ENCODE data around the gene MED29.

Gene MED29

GRCh38 chr19:39430675-39431593, 39.8 kb downstream of the MED29 start:
- peak; percentile 20 for DNase-seq (ENCODE audit: low read depth)

GRCh38 chr19:39432677-39433025, 41.5 kb downstream of the MED29 start:
- no peak for DNase-seq (ENCODE audit: low read depth)

- DNase-seq (ENCODE audit: low read depth): no peak
Observed at GRCh38 chr19:39433480-39434079, 42.4 kb downstream of the MED29 start.

GRCh38 chr19:39434123-39435076, 43.2 kb downstream of the MED29 start:
- DNase-seq (ENCODE audit: low read depth): no peak

- DNase-seq (ENCODE audit: low read depth): peak; percentile 99
Observed at GRCh38 chr19:39435499-39436349, 44.5 kb downstream of the MED29 start, which contains the start of gene RPS16. RPS16 (minus strand) TSS chr19:39435949; CDS start chr19:39435895, 54 bp downstream.

- DNase-seq (ENCODE audit: low read depth): no peak
Observed at GRCh38 chr19:39436350-39436716, 45.2 kb downstream of the MED29 start.

- DNase-seq (ENCODE audit: low read depth): no peak
Observed at GRCh38 chr19:39438270-39438934, 47.2 kb downstream of the MED29 start.

- no peak for DNase-seq (ENCODE audit: low read depth)
Observed at GRCh38 chr19:39444598-39445195, 53.5 kb downstream of the MED29 start.

GRCh38 chr19:39445196-39446111, 54.3 kb downstream of the MED29 start, which contains the start of gene SUPT5H:
SUPT5H (plus strand) TSS chr19:39445582; CDS start chr19:39445891, 309 bp downstream.
- DNase-seq (ENCODE audit: low read depth): peak; percentile 92

GRCh38 chr19:39446365-39447084, 55.3 kb downstream of the MED29 start:
- DNase-seq (ENCODE audit: low read depth): no peak

GRCh38 chr19:39448271-39448670, 57.1 kb downstream of the MED29 start:
- no peak for DNase-seq (ENCODE audit: low read depth)

- DNase-seq (ENCODE audit: low read depth): no peak
Observed at GRCh38 chr19:39449116-39449797, 58.1 kb downstream of the MED29 start.
